ENCODE data around the gene PDS5A. TPM values are rescaled to one million over a fixed set of nuclear protein-coding genes. Genes with fewer than 3 reads are reported as not detected.

The PDS5A gene
- total and polyA plus RNA-seq, 11 donors = 10.9 to 41.6 (median 30.3) TPM

GRCh38 chr4:39883646-39884045 lies 94.1 kb downstream of the PDS5A start:
- TF ChIP-seq POLR2A (IDR thresholded peaks at IDR 0.05) (no peak), CTCF (IDR thresholded peaks at IDR 0.05) (no peak)
- Histone ChIP-seq H3K27me3 (no peaks in the 10 kb centered on the region), H3K27ac (no peak overlapping the region), H3K4me3 (no peak overlapping the region), H3K36me3 (peaks cover 0 to 95% (median 68%) of the 10 kb centered on the region in 9 donors), H3K9me3 (no peaks in the 10 kb centered on the region), H3K4me1 (no peaks in the 10 kb centered on the region)
- 95 to 98% (median 97%) methylated on average over 6 of the region's 6 CpGs for WGBS, 4 donors
- no peak for ATAC-seq
- DNase-seq = no peak
- intact Hi-C loops (cut with DNase I) = no loop called here

- Histone ChIP-seq H3K27ac (no peak overlapping the region), H3K4me3 (no peak overlapping the region), H3K27me3 (no peaks in the 10 kb centered on the region), H3K4me1 (no peaks in the 10 kb centered on the region), H3K9me3 (no peaks in the 10 kb centered on the region), H3K36me3 (peaks cover 0 to 95% (median 70%) of the 10 kb centered on the region in 9 donors)
- ATAC-seq (no peak), DNase-seq (no peak)
- intact Hi-C loops (cut with DNase I) = no loop called here
- TF ChIP-seq POLR2A (IDR thresholded peaks at IDR 0.05) (no peak), CTCF (IDR thresholded peaks at IDR 0.05) (no peak)
- 95 to 100% (median 96%) methylated on average over 2 of the region's 2 CpGs for WGBS, 4 donors
Measured at GRCh38 chr4:39881789-39882188, 95.9 kb downstream of the PDS5A start.

- Histone ChIP-seq H3K27me3 (no peaks in the 10 kb centered on the region), H3K9me3 (no peaks in the 10 kb centered on the region), H3K4me1 (no peaks in the 10 kb centered on the region), H3K27ac (no peak overlapping the region), H3K4me3 (no peak overlapping the region), H3K36me3 (peaks cover 0 to 97% (median 72%) of the 10 kb centered on the region in 9 donors)
- 96 to 97% (median 97%) methylated on average over 8 of the region's 8 CpGs for WGBS, 4 donors
- intact Hi-C loops (cut with DNase I) = no loop called here
- DNase-seq (no peak), ATAC-seq (no peak)
- TF ChIP-seq POLR2A (IDR thresholded peaks at IDR 0.05) (no peak), CTCF (IDR thresholded peaks at IDR 0.05) (no peak)
Measured at GRCh38 chr4:39877971-39878370, 99.7 kb downstream of the PDS5A start.

GRCh38 chr4:39873823-39874222 lies 103.9 kb downstream of the PDS5A start:
- no peak overlapping the region for H3K27ac ChIP-seq
- no peaks in the 10 kb centered on the region for H3K4me1 ChIP-seq
- no peaks in the 10 kb centered on the region for H3K9me3 ChIP-seq
- H3K4me3 ChIP-seq = no peak overlapping the region
- no peaks in the 10 kb centered on the region for H3K27me3 ChIP-seq
- peaks cover 0 to 99% (median 98%) of the 10 kb centered on the region in 9 donors for H3K36me3 ChIP-seq
- TF ChIP-seq CTCF (IDR thresholded peaks at IDR 0.05) (no peak), POLR2A (IDR thresholded peaks at IDR 0.05) (no peak)
- intact Hi-C loops (cut with DNase I) = no loop called here
- WGBS, 4 donors = 94 to 97% (median 96%) methylated on average over 2 of the region's 2 CpGs
- DNase-seq (no peak), ATAC-seq (no peak)

Data from heart left ventricle (tissue), 16 donors.